Measurements from ENCODE around the gene PARN.
"Not testable (repeated sequence)": the region's sequence is repeated elsewhere in the genome, so short reads cannot be mapped to it uniquely, and the experiment has no call there.

Gene PARN

GRCh38 chr16:14618566-14618965 is 11.5 kb downstream of the PARN start:
- no peak overlapping the region for H3K27ac Mint-ChIP-seq

GRCh38 chr16:14616280-14616679 is 13.8 kb downstream of the PARN start:
- DNase-seq (no peak), ATAC-seq (replicated peaks) (no peak)
- H3K9me3 Mint-ChIP-seq: no peaks in the 10 kb centered on the region
- H3K27me3 Mint-ChIP-seq: no peaks in the 10 kb centered on the region
- no peak overlapping the region for H3K4me3 Mint-ChIP-seq
- H3K27ac Mint-ChIP-seq: no peak overlapping the region
- H3K36me3 Mint-ChIP-seq (ENCODE audit: insufficient read depth): peaks cover 78% of the 10 kb centered on the region
- peaks cover 0 to 8% of the 10 kb centered on the region in 2 donors for H3K4me1 Mint-ChIP-seq (ENCODE audit: low read depth in 2 of 2)

More at GRCh38 chr16:14618566-14618965, 11.5 kb downstream of the PARN start:
- peaks cover 87% of the 10 kb centered on the region for H3K36me3 Mint-ChIP-seq (ENCODE audit: insufficient read depth)
- H3K4me1 Mint-ChIP-seq (ENCODE audit: low read depth in 2 of 2): peaks cover 0 to 6% of the 10 kb centered on the region in 2 donors
- DNase-seq (no peak), ATAC-seq (replicated peaks) (no peak)
- H3K27me3 Mint-ChIP-seq: no peaks in the 10 kb centered on the region
- H3K4me3 Mint-ChIP-seq: no peak overlapping the region
- no peaks in the 10 kb centered on the region for H3K9me3 Mint-ChIP-seq

- no peak for ATAC-seq (replicated peaks)
- peaks cover 0 to 11% of the 10 kb centered on the region in 2 donors for H3K4me1 Mint-ChIP-seq (ENCODE audit: low read depth in 2 of 2)
- DNase-seq: no peak
- H3K4me3 Mint-ChIP-seq: no peak overlapping the region
- peaks cover 80% of the 10 kb centered on the region for H3K36me3 Mint-ChIP-seq (ENCODE audit: insufficient read depth)
- no peaks in the 10 kb centered on the region for H3K27me3 Mint-ChIP-seq
- H3K9me3 Mint-ChIP-seq: no peaks in the 10 kb centered on the region
- no peak overlapping the region for H3K27ac Mint-ChIP-seq
These were observed 16.1 kb downstream of the PARN start for GRCh38 chr16:14613991-14614390.

GRCh38 chr16:14611660-14612059 is 18.4 kb downstream of the PARN start:
- H3K4me1 Mint-ChIP-seq (ENCODE audit: low read depth in 2 of 2): peaks cover 0 to 9% of the 10 kb centered on the region in 2 donors
- H3K27ac Mint-ChIP-seq: no peak overlapping the region
- H3K9me3 Mint-ChIP-seq: no peaks in the 10 kb centered on the region
- H3K36me3 Mint-ChIP-seq (ENCODE audit: insufficient read depth): peaks cover 81% of the 10 kb centered on the region
- H3K4me3 Mint-ChIP-seq: no peak overlapping the region
- H3K27me3 Mint-ChIP-seq: no peaks in the 10 kb centered on the region
- ATAC-seq (replicated peaks) (no peak), DNase-seq (no peak)

- Mint-ChIP-seq H3K4me1 (ENCODE audit: low read depth in 2 of 2) (peaks cover 0 to 9% of the 10 kb centered on the region in 2 donors), H3K27ac (no peak overlapping the region), H3K27me3 (no peaks in the 10 kb centered on the region), H3K4me3 (no peak overlapping the region), H3K36me3 (ENCODE audit: insufficient read depth) (peaks cover 81% of the 10 kb centered on the region), H3K9me3 (no peaks in the 10 kb centered on the region)
- DNase-seq (no peak), ATAC-seq (replicated peaks) (no peak)
These were observed 20.3 kb downstream of the PARN start for GRCh38 chr16:14609716-14610115.

GRCh38 chr16:14608604-14609003 is 21.5 kb downstream of the PARN start:
- peaks cover 0 to 6% of the 10 kb centered on the region in 2 donors for H3K4me1 Mint-ChIP-seq (ENCODE audit: low read depth in 2 of 2)
- H3K36me3 Mint-ChIP-seq (ENCODE audit: insufficient read depth): peaks cover 72% of the 10 kb centered on the region
- ATAC-seq (replicated peaks) (no peak), DNase-seq (no peak)
- H3K9me3 Mint-ChIP-seq: no peaks in the 10 kb centered on the region
- H3K27me3 Mint-ChIP-seq: no peaks in the 10 kb centered on the region
- no peak overlapping the region for H3K27ac Mint-ChIP-seq
- no peak overlapping the region for H3K4me3 Mint-ChIP-seq

GRCh38 chr16:14608111-14608566 is 21.9 kb downstream of the PARN start:
- H3K4me1 Mint-ChIP-seq (ENCODE audit: low read depth in 2 of 2): peaks cover 0 to 4% of the 10 kb centered on the region in 2 donors
- DNase-seq (no peak), ATAC-seq (replicated peaks) (no peak)
- H3K4me3 Mint-ChIP-seq: no peak overlapping the region
- H3K27ac Mint-ChIP-seq: no peak overlapping the region
- peaks cover 77% of the 10 kb centered on the region for H3K36me3 Mint-ChIP-seq (ENCODE audit: insufficient read depth)
- H3K27me3 Mint-ChIP-seq: no peaks in the 10 kb centered on the region
- H3K9me3 Mint-ChIP-seq: no peaks in the 10 kb centered on the region

- ATAC-seq (replicated peaks): no peak
- no peak for DNase-seq
- Mint-ChIP-seq H3K9me3 (no peaks in the 10 kb centered on the region), H3K27me3 (no peaks in the 10 kb centered on the region), H3K4me3 (no peak overlapping the region), H3K4me1 (ENCODE audit: low read depth in 2 of 2) (peaks cover 0 to 4% of the 10 kb centered on the region in 2 donors), H3K36me3 (ENCODE audit: insufficient read depth) (peaks cover 78% of the 10 kb centered on the region), H3K27ac (no peak overlapping the region)
These were observed 24.0 kb downstream of the PARN start for GRCh38 chr16:14606102-14606501.

GRCh38 chr16:14602443-14602963 is 27.6 kb downstream of the PARN start:
- Mint-ChIP-seq H3K4me1 (ENCODE audit: low read depth in 2 of 2) (peaks cover 0 to 2% of the 10 kb centered on the region in 2 donors), H3K27me3 (no peaks in the 10 kb centered on the region), H3K27ac (peak overlapping the region in 1 of 2 donors; percentile 41), H3K36me3 (ENCODE audit: insufficient read depth) (peaks cover 60% of the 10 kb centered on the region), H3K4me3 (no peak overlapping the region), H3K9me3 (no peaks in the 10 kb centered on the region)
- DNase-seq: no peak
- no peak for ATAC-seq (replicated peaks)

GRCh38 chr16:14600164-14600563 is 29.9 kb downstream of the PARN start:
- Mint-ChIP-seq H3K4me3 (no peak overlapping the region), H3K4me1 (ENCODE audit: low read depth in 2 of 2) (peaks cover 0 to 2% of the 10 kb centered on the region in 2 donors), H3K9me3 (no peaks in the 10 kb centered on the region), H3K27me3 (no peaks in the 10 kb centered on the region), H3K27ac (peak overlapping the region in 1 of 2 donors; percentile 73), H3K36me3 (ENCODE audit: insufficient read depth) (peaks cover 49% of the 10 kb centered on the region)
- DNase-seq (no peak), ATAC-seq (replicated peaks) (no peak)

GRCh38 chr16:14586637-14587305 is 43.3 kb downstream of the PARN start:
- ATAC-seq (replicated peaks) (no peak), DNase-seq (no peak)
- no peaks in the 10 kb centered on the region for H3K27me3 Mint-ChIP-seq
- H3K4me3 Mint-ChIP-seq: no peak overlapping the region
- H3K4me1 Mint-ChIP-seq (ENCODE audit: low read depth in 2 of 2): peaks cover 0 to 10% of the 10 kb centered on the region in 2 donors
- no peaks in the 10 kb centered on the region for H3K9me3 Mint-ChIP-seq
- peak overlapping the region; percentile 20 to 35 for H3K27ac Mint-ChIP-seq
- H3K36me3 Mint-ChIP-seq (ENCODE audit: insufficient read depth): peaks cover 49% of the 10 kb centered on the region

GRCh38 chr16:14585287-14585686 is 44.8 kb downstream of the PARN start:
- ATAC-seq (replicated peaks) (no peak), DNase-seq (no peak)
- Mint-ChIP-seq H3K9me3 (no peaks in the 10 kb centered on the region), H3K36me3 (ENCODE audit: insufficient read depth) (peaks cover 55% of the 10 kb centered on the region), H3K4me1 (ENCODE audit: low read depth in 2 of 2) (peaks cover 0 to 10% of the 10 kb centered on the region in 2 donors), H3K4me3 (no peak overlapping the region), H3K27ac (no peak overlapping the region), H3K27me3 (no peaks in the 10 kb centered on the region)

GRCh38 chr16:14580926-14581325 is 49.1 kb downstream of the PARN start:
- H3K27me3 Mint-ChIP-seq; DNase-seq; ATAC-seq (replicated peaks); H3K9me3 Mint-ChIP-seq; H3K4me3 Mint-ChIP-seq; H3K4me1 Mint-ChIP-seq (ENCODE audit: low read depth in 2 of 2): not testable (repeated sequence)
- H3K27ac Mint-ChIP-seq: peak overlapping the region in 1 of 2 donors; percentile 49
- peaks cover 62% of the 10 kb centered on the region for H3K36me3 Mint-ChIP-seq (ENCODE audit: insufficient read depth)

GRCh38 chr16:14579266-14579665 is 50.8 kb downstream of the PARN start:
- H3K4me3 Mint-ChIP-seq: no peak overlapping the region
- no peaks in the 10 kb centered on the region for H3K27me3 Mint-ChIP-seq
- peaks cover 62% of the 10 kb centered on the region for H3K36me3 Mint-ChIP-seq (ENCODE audit: insufficient read depth)
- peak overlapping the region in 1 of 2 donors; percentile 22 for H3K27ac Mint-ChIP-seq
- no peaks in the 10 kb centered on the region for H3K4me1 Mint-ChIP-seq (ENCODE audit: low read depth in 2 of 2)
- no peak for ATAC-seq (replicated peaks)
- no peaks in the 10 kb centered on the region for H3K9me3 Mint-ChIP-seq
- no peak for DNase-seq

Measured in effector memory CD8-positive, alpha-beta T cell (primary cell).